ENCODE results near the gene NFKBIL1.

NFKBIL1 gene

GRCh38 chr6:31538805-31539400 lies 8.5 kb upstream of the NFKBIL1 start:
- Histone ChIP-seq H3K4me3 (ENCODE audit: low read length) (peak overlapping the region; percentile 97), H3K27me3 (ENCODE audit: insufficient read depth, low read length) (no peaks in the 10 kb centered on the region), H3K9me3 (ENCODE audit: insufficient read depth, low read depth, low read length) (no peaks in the 10 kb centered on the region), H3K9ac (ENCODE audit: low read depth, low read length) (peak overlapping the region; percentile 99; the same call in 1 of the 2 replicates), H3K27ac (ENCODE audit: low read length) (no peak overlapping the region), H3K36me3 (ENCODE audit: insufficient read depth, low read depth, low read length) (peaks cover 75% of the 10 kb centered on the region), H3K4me1 (ENCODE audit: insufficient read depth, low read length) (peaks cover 17% of the 10 kb centered on the region)

- H3K4me3 ChIP-seq (ENCODE audit: low read length), result peak overlapping the region; percentile 97
- H3K27ac ChIP-seq (ENCODE audit: low read length), result peak overlapping the region; percentile 92
- peaks cover 58% of the 10 kb centered on the region for H3K36me3 ChIP-seq (ENCODE audit: insufficient read depth, low read depth, low read length)
- no peaks in the 10 kb centered on the region for H3K9me3 ChIP-seq (ENCODE audit: insufficient read depth, low read depth, low read length)
- no peaks in the 10 kb centered on the region for H3K27me3 ChIP-seq (ENCODE audit: insufficient read depth, low read length)
- H3K9ac ChIP-seq (ENCODE audit: low read depth, low read length), result peak overlapping the region; percentile 99
- peaks cover 17% of the 10 kb centered on the region for H3K4me1 ChIP-seq (ENCODE audit: insufficient read depth, low read length)
These were observed 6.8 kb upstream of the NFKBIL1 start for GRCh38 chr6:31540640-31541039.

GRCh38 chr6:31541059-31541657 lies 6.2 kb upstream of the NFKBIL1 start:
- peak overlapping the region; percentile 92 for H3K27ac ChIP-seq (ENCODE audit: low read length)
- peaks cover 53% of the 10 kb centered on the region for H3K36me3 ChIP-seq (ENCODE audit: insufficient read depth, low read depth, low read length)
- H3K4me3 ChIP-seq (ENCODE audit: low read length), result peak overlapping the region; percentile 97
- peak overlapping the region; percentile 99 for H3K9ac ChIP-seq (ENCODE audit: low read depth, low read length)
- no peaks in the 10 kb centered on the region for H3K27me3 ChIP-seq (ENCODE audit: insufficient read depth, low read length)
- no peaks in the 10 kb centered on the region for H3K9me3 ChIP-seq (ENCODE audit: insufficient read depth, low read depth, low read length)
- H3K4me1 ChIP-seq (ENCODE audit: insufficient read depth, low read length), result peaks cover 18% of the 10 kb centered on the region

GRCh38 chr6:31541658-31542521 lies 5.5 kb upstream of the NFKBIL1 start, which contains the start of gene DDX39B:
Gene DDX39B (minus strand): TSS chr6:31542003. CDS start chr6:31540532, 1,471 bp downstream.
- no peaks in the 10 kb centered on the region for H3K9me3 ChIP-seq (ENCODE audit: insufficient read depth, low read depth, low read length)
- H3K27me3 ChIP-seq (ENCODE audit: insufficient read depth, low read length), result no peaks in the 10 kb centered on the region
- H3K27ac ChIP-seq (ENCODE audit: low read length), result peak within 1 kb of the TSS; percentile 92
- peak within 1 kb of the TSS; percentile 97 for H3K4me3 ChIP-seq (ENCODE audit: low read length)
- H3K36me3 ChIP-seq (ENCODE audit: insufficient read depth, low read depth, low read length), result peaks cover 46% of the 10 kb centered on the region
- peak within 1 kb of the TSS; percentile 99 for H3K9ac ChIP-seq (ENCODE audit: low read depth, low read length)
- peaks cover 20% of the 10 kb centered on the region for H3K4me1 ChIP-seq (ENCODE audit: insufficient read depth, low read length)

- Histone ChIP-seq H3K27ac (ENCODE audit: low read length) (no peak overlapping the region), H3K27me3 (ENCODE audit: insufficient read depth, low read length) (no peaks in the 10 kb centered on the region), H3K4me1 (ENCODE audit: insufficient read depth, low read length) (peaks cover 20% of the 10 kb centered on the region), H3K36me3 (ENCODE audit: insufficient read depth, low read depth, low read length) (peaks cover 33% of the 10 kb centered on the region), H3K9ac (ENCODE audit: low read depth, low read length) (no peak overlapping the region), H3K4me3 (ENCODE audit: low read length) (no peak overlapping the region), H3K9me3 (ENCODE audit: insufficient read depth, low read depth, low read length) (no peaks in the 10 kb centered on the region)
These were observed 3.8 kb upstream of the NFKBIL1 start for GRCh38 chr6:31543639-31544038.

- Histone ChIP-seq H3K4me1 (ENCODE audit: insufficient read depth, low read length) (peaks cover 14% of the 10 kb centered on the region), H3K9ac (ENCODE audit: low read depth, low read length) (no peak overlapping the region), H3K27ac (ENCODE audit: low read length) (no peak overlapping the region), H3K36me3 (ENCODE audit: insufficient read depth, low read depth, low read length) (peaks cover 33% of the 10 kb centered on the region), H3K27me3 (ENCODE audit: insufficient read depth, low read length) (no peaks in the 10 kb centered on the region), H3K4me3 (ENCODE audit: low read length) (no peak overlapping the region), H3K9me3 (ENCODE audit: insufficient read depth, low read depth, low read length) (no peaks in the 10 kb centered on the region)
These were observed 2.7 kb upstream of the NFKBIL1 start for GRCh38 chr6:31544676-31545075.

- Histone ChIP-seq H3K9ac (ENCODE audit: low read depth, low read length) (peak overlapping the region; percentile 35; the same call in 1 of the 2 replicates), H3K36me3 (ENCODE audit: insufficient read depth, low read depth, low read length) (peaks cover 33% of the 10 kb centered on the region), H3K4me1 (ENCODE audit: insufficient read depth, low read length) (peaks cover 8% of the 10 kb centered on the region), H3K4me3 (ENCODE audit: low read length) (no peak overlapping the region), H3K9me3 (ENCODE audit: insufficient read depth, low read depth, low read length) (no peaks in the 10 kb centered on the region), H3K27ac (ENCODE audit: low read length) (no peak overlapping the region), H3K27me3 (ENCODE audit: insufficient read depth, low read length) (no peaks in the 10 kb centered on the region)
These were observed 2.1 kb upstream of the NFKBIL1 start for GRCh38 chr6:31545291-31545690.

GRCh38 chr6:31546339-31546957 lies 960 bp upstream of the NFKBIL1 start, which contains the start of gene ATP6V1G2:
Gene ATP6V1G2 (minus strand): TSS chr6:31546608. CDS start chr6:31546559, 49 bp downstream.
- Histone ChIP-seq H3K9ac (ENCODE audit: low read depth, low read length) (peak within 1 kb of the TSS; percentile 82; the same call in 1 of the 2 replicates), H3K4me3 (ENCODE audit: low read length) (peak within 1 kb of the TSS; percentile 87), H3K9me3 (ENCODE audit: insufficient read depth, low read depth, low read length) (no peaks in the 10 kb centered on the region), H3K27ac (ENCODE audit: low read length) (peak within 1 kb of the TSS; percentile 72), H3K36me3 (ENCODE audit: insufficient read depth, low read depth, low read length) (peaks cover 29% of the 10 kb centered on the region), H3K27me3 (ENCODE audit: insufficient read depth, low read length) (no peaks in the 10 kb centered on the region), H3K4me1 (ENCODE audit: insufficient read depth, low read length) (peaks cover 6% of the 10 kb centered on the region; the same call in 1 of the 2 replicates)

GRCh38 chr6:31547727-31548543 lies 527 bp downstream of the NFKBIL1 start:
- Histone ChIP-seq H3K9me3 (ENCODE audit: insufficient read depth, low read depth, low read length) (no peaks in the 10 kb centered on the region), H3K4me3 (ENCODE audit: low read length) (peak overlapping the region; percentile 87), H3K27me3 (ENCODE audit: insufficient read depth, low read length) (no peaks in the 10 kb centered on the region), H3K9ac (ENCODE audit: low read depth, low read length) (peak overlapping the region; percentile 82; the same call in 1 of the 2 replicates), H3K36me3 (ENCODE audit: insufficient read depth, low read depth, low read length) (peaks cover 29% of the 10 kb centered on the region), H3K27ac (ENCODE audit: low read length) (peak overlapping the region; percentile 72), H3K4me1 (ENCODE audit: insufficient read depth, low read length) (peaks cover 6% of the 10 kb centered on the region; the same call in 1 of the 2 replicates)

GRCh38 chr6:31548544-31548873 lies 1.1 kb downstream of the NFKBIL1 start:
- H3K27ac ChIP-seq (ENCODE audit: low read length), result no peak overlapping the region
- peak overlapping the region; percentile 87; the same call in 1 of the 2 replicates for H3K4me3 ChIP-seq (ENCODE audit: low read length)
- H3K27me3 ChIP-seq (ENCODE audit: insufficient read depth, low read length), result no peaks in the 10 kb centered on the region
- H3K9ac ChIP-seq (ENCODE audit: low read depth, low read length), result peak overlapping the region; percentile 82; the same call in 1 of the 2 replicates
- H3K36me3 ChIP-seq (ENCODE audit: insufficient read depth, low read depth, low read length), result peaks cover 33% of the 10 kb centered on the region
- peaks cover 3% of the 10 kb centered on the region; the same call in 1 of the 2 replicates for H3K4me1 ChIP-seq (ENCODE audit: insufficient read depth, low read length)
- no peaks in the 10 kb centered on the region for H3K9me3 ChIP-seq (ENCODE audit: insufficient read depth, low read depth, low read length)
